Peyer's patch (tissue), 4 donors: ENCODE data around the gene SNAPIN.

Experiments used
- CTCF ChIP-seq, 6 experiments: fragments of 450-650 bp in 4 of 6; fragments of 200-600 bp in 2 of 6; sonication (generic) in 1 of 6; IDR thresholded peaks; one replicate each; pipeline ENCODE4 v1.5.1; 2017 to 2019; ENCODE audit warnings: antibody characterized with exemption in 6 of 6, mild to moderate bottlenecking in 3 of 6, moderate library complexity in 1 of 6
- POLR2A ChIP-seq, 2 donors: fragments of 450-650 bp; IDR thresholded peaks; one replicate each; pipeline ENCODE4 v1.5.1; 2017; ENCODE audit warnings: antibody characterized with exemption in 2 of 2, mild to moderate bottlenecking in 2 of 2, moderate library complexity in 2 of 2

- TF ChIP-seq CTCF (IDR thresholded peaks at IDR 0.05) (no peak), POLR2A (IDR thresholded peaks at IDR 0.05) (no peak)
Measured at GRCh38 chr1:153659656-153660055, 1.2 kb downstream of the SNAPIN start.
